HG03432 (cell line): ENCODE results near the gene RUFY4.
"Not testable (repeated sequence)": the region's sequence is repeated elsewhere in the genome, so short reads cannot be mapped to it uniquely, and the experiment has no call there.

ENCODE experiments used
- ATAC-seq: cut with Tn5 transposase; IDR thresholded peaks from one replicate; pipeline ENCODE4 v1.9.1; 2021; ENCODE audit warnings: mild to moderate bottlenecking, moderate library complexity; ENCODE audit not compliant: unreplicated experiment

The RUFY4 gene

GRCh38 chr2:218081063-218081462 lies 12.0 kb downstream of the RUFY4 start:
- ATAC-seq, result peak; percentile 97

- ATAC-seq, result no peak
Observed at GRCh38 chr2:218081695-218082094, 12.6 kb downstream of the RUFY4 start.

- no peak for ATAC-seq
Observed at GRCh38 chr2:218082586-218083351, 13.7 kb downstream of the RUFY4 start.

GRCh38 chr2:218083352-218083676 lies 14.3 kb downstream of the RUFY4 start:
- ATAC-seq, result no peak

GRCh38 chr2:218086478-218086877 lies 17.4 kb downstream of the RUFY4 start:
- no peak for ATAC-seq

GRCh38 chr2:218089259-218089658 lies 20.2 kb downstream of the RUFY4 start:
- ATAC-seq, result no peak

- ATAC-seq, result no peak
Observed at GRCh38 chr2:218091746-218092145, 22.7 kb downstream of the RUFY4 start.

- no peak for ATAC-seq
Observed at GRCh38 chr2:218093879-218094278, 24.8 kb downstream of the RUFY4 start.

- ATAC-seq, result no peak
Observed at GRCh38 chr2:218095853-218096252, 26.8 kb downstream of the RUFY4 start.

GRCh38 chr2:218097975-218098374 lies 28.9 kb downstream of the RUFY4 start:
- no peak for ATAC-seq

- ATAC-seq, result not testable (repeated sequence)
Observed at GRCh38 chr2:218108834-218109233, 39.8 kb downstream of the RUFY4 start.

- not testable (repeated sequence) for ATAC-seq
Observed at GRCh38 chr2:218121789-218122188, 52.7 kb downstream of the RUFY4 start.

- not testable (repeated sequence) for ATAC-seq
Observed at GRCh38 chr2:218122286-218122685, 53.2 kb downstream of the RUFY4 start.

GRCh38 chr2:218123986-218124385 lies 54.9 kb downstream of the RUFY4 start:
- ATAC-seq, result no peak

GRCh38 chr2:218125095-218125494 lies 56.0 kb downstream of the RUFY4 start:
- no peak for ATAC-seq

- ATAC-seq, result peak; percentile 72
Observed at GRCh38 chr2:218125626-218126080, 56.6 kb downstream of the RUFY4 start, which contains the start of gene CXCR2. TSS of gene CXCR2 (plus strand) at chr2:218126028. CDS start at chr2:218134802, 8,774 bp downstream.

- ATAC-seq, result no peak
Observed at GRCh38 chr2:218127929-218128455, 58.9 kb downstream of the RUFY4 start.

GRCh38 chr2:218128781-218129457 lies 59.9 kb downstream of the RUFY4 start:
- no peak for ATAC-seq

GRCh38 chr2:218129458-218130135 lies 60.5 kb downstream of the RUFY4 start:
- ATAC-seq, result no peak

GRCh38 chr2:218130377-218130776 lies 61.3 kb downstream of the RUFY4 start:
- no peak for ATAC-seq

GRCh38 chr2:218130822-218131221 lies 61.8 kb downstream of the RUFY4 start:
- no peak for ATAC-seq
